ENCODE results near the gene C1R. TPM values are rescaled to one million over a fixed set of nuclear protein-coding genes. Genes with fewer than 3 reads are reported as not detected.
A peak's percentile ranks its signal among the peaks of the same experiment; 100 is the strongest.

C1R gene
- total RNA-seq, 4 donors from 2014 or later, result 571 to 1,080 (median 751) TPM

DNA sequence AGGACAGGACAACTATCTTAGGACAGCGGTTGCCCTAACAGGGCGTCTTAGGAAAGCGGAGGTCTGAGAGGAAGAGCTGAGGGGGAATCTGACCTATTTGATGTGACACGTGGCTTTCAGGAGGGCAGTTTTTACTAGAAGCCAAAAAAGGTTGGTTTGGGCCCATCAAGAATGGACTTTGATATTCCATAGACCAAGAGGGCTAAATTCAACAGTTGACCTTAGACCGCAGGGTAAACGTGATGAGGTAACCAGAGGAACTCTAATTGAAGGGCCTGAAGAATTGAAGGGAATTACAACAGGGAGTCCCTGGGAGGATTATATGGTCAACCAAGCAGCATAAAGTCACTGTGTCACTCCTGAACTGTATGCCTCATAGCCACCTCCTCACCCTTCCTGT is 20.2 kb downstream of the C1R start:
- no peak for DNase-seq (ENCODE audit: low spot score)
- ATAC-seq (ENCODE audit: low FRiP score), result no peak
- TF ChIP-seq CTCF (IDR thresholded peaks at IDR 0.05), result no peak

- ATAC-seq (ENCODE audit: low FRiP score) (no peak), DNase-seq (ENCODE audit: low spot score) (no peak)
- TF ChIP-seq CTCF (IDR thresholded peaks at IDR 0.05), result no peak
Observed at GRCh38 chr12:7069386-7069785, 22.9 kb downstream of the C1R start.

DNA sequence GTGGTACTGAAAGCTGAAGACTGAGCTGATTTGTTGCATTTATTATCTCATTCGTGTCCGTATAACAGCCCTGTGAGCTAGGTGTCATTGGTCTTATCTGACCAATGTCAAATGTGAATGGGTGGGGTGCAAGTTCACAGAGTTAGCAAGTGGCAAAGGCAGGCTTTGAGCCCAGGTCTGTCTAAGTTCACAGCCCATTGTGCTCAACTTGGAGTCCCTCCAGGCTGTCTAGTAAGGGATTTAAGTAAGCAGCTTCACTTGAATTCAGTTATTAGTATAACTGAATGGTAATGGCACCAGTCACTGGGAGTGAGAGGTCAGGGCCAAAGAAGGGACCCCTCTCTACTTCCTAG is 23.3 kb downstream of the C1R start:
- no peak for DNase-seq (ENCODE audit: low spot score)
- TF ChIP-seq CTCF (IDR thresholded peaks at IDR 0.05), result no peak
- ATAC-seq (ENCODE audit: low FRiP score), result peak; percentile 15

DNA sequence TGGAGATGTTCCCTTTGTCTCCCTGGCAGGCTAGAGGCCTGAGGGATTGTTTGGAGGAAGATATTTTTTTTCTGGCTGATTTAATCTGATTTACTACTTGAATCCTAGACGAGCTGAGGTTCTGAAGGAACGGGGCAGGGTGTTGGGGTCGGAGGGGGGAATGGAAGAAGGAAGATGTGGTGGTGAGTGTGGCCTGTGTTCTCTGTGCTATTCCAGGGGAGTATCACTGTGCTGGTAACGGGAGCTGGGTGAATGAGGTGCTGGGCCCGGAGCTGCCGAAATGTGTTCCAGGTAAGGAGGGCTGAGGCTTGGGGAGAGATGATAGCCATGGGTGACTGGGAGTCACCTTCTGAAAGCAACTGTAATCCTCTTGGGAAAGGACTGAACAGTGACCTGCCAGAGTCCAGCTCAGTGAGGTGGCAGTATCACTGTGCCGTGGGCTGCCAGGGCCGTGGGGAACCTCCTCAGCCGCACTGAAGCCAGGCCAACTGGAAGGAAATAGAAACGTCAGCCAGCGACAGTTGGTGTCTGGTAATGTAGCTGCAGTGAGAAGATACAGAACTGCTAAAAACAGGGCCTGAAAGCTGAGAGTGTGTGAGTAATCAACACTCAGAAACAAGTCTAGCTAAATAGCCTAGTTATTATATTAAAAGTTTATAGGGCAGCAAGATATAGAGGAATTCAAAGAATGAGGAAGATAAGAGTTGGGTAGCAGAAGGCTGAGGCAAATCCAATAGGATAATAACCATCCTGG is 23.8 kb downstream of the C1R start:
- no peak for TF ChIP-seq CTCF (IDR thresholded peaks at IDR 0.05)
- DNase-seq (ENCODE audit: low spot score) (no peak), ATAC-seq (ENCODE audit: low FRiP score) (peak; percentile 71)

GRCh38 chr12:7067096-7067495 is 25.1 kb downstream of the C1R start:
- no peak for ATAC-seq (ENCODE audit: low FRiP score)
- DNase-seq (ENCODE audit: low spot score), result no peak
- TF ChIP-seq CTCF (IDR thresholded peaks at IDR 0.05), result no peak

DNA sequence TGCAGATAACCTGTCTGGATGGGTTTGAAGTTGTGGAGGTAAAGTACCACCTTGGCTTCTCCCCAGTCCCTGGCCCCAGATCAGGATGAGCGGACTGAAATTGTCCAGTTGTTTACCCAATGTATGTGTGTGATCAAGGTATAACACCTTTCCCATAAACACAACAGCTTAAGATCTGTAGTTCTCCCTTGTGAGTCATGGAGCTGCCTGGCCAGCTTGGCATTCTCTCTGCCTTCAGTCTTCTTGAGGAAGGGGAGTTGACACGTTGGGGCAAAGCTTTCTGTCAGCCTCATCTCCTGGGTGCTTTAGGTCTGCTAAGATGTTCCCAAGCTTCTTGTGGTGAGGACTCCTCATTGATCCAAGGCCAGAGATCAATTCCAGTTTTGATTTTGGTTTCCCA is 25.6 kb downstream of the C1R start:
- no peak for ATAC-seq (ENCODE audit: low FRiP score)
- no peak for TF ChIP-seq CTCF (IDR thresholded peaks at IDR 0.05)

DNA sequence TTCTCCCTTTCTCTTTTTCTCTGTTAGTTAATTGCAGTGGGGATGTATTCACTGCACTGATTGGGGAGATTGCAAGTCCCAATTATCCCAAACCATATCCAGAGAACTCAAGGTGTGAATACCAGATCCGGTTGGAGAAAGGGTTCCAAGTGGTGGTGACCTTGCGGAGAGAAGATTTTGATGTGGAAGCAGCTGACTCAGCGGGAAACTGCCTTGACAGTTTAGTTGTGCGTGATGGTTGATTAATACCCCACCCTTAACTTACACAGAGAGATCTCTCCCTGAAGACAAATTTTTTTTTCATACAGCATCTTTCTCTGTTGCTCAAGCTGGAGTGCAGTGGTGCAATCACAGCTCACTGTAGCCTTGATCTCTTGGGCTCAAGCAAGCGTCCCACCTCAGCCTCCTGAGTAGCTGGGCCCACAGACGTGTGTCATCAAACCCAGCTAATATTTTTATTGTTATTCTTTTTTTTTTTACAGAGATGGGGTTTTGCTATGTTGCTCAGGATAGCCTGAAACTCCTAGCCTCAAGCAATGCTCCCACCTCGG is 27.1 kb downstream of the C1R start:
- TF ChIP-seq CTCF (IDR thresholded peaks at IDR 0.05), result no peak
- ATAC-seq (ENCODE audit: low FRiP score), result no peak

More for the DNA sequence above, 25.6 kb downstream of the C1R start:
- no peak for DNase-seq (ENCODE audit: low spot score)

More for the DNA sequence above, 27.1 kb downstream of the C1R start:
- DNase-seq (ENCODE audit: low spot score), result no peak
